Activated T-cell treated with anti-CD3 and anti-CD28 coated beads, Interleukin-2, amount 50 U/mL, for 4 hours (primary cell): ENCODE results near the gene ARMC8. TPM values are rescaled to one million over a fixed set of nuclear protein-coding genes. Genes with fewer than 3 reads are reported as not detected.

ENCODE experiments used
- ATAC-seq, 2 donors: fragments of 200-7000 bp; cut with Tn5 transposase; one replicate each; pipeline ENCODE4 v1.10.0; 2021
- DNase-seq: peaks from one replicate; pipeline ENCODE4 v3.0.0-alpha.2; 2020
- H3K27me3 Mint-ChIP-seq: one replicate; pipeline ENCODE4 v1.8.0; 2021; ENCODE audit warnings: low read depth, mixed read lengths
- H3K36me3 Mint-ChIP-seq: one replicate; pipeline ENCODE4 v1.8.0; 2022; ENCODE audit warnings: mixed read lengths; ENCODE audit not compliant: insufficient read depth
- H3K4me1 Mint-ChIP-seq: one replicate; pipeline ENCODE4 v1.8.0; 2021; ENCODE audit warnings: low read depth, mixed read lengths
- H3K4me3 Mint-ChIP-seq: one replicate; pipeline ENCODE4 v1.8.0; 2021; ENCODE audit warnings: mild to moderate bottlenecking, moderate library complexity, mixed read lengths
- H3K9me3 Mint-ChIP-seq: one replicate; pipeline ENCODE4 v1.8.0; 2021; ENCODE audit warnings: mixed read lengths
- total RNA-seq, 3 donors: library from RNA; stranded (reverse); gene quantifications; one replicate each; pipeline ENCODE4 v1.2.1, GENCODE V29; 2021

The ARMC8 gene
- total RNA-seq, 3 donors from 2014 or later: 51.4 to 54.6 (median 52.4) TPM

GRCh38 chr3:138186221-138186620 is 880 bp upstream of the ARMC8 start:
- Mint-ChIP-seq H3K27me3 (peaks cover 11% of the 10 kb centered on the region), H3K9me3 (no peaks in the 10 kb centered on the region), H3K4me3 (peak overlapping the region; percentile 97), H3K36me3 (peaks cover 8% of the 10 kb centered on the region), H3K4me1 (peaks cover 31% of the 10 kb centered on the region)
- DNase-seq (no peak), ATAC-seq (no peak)

- H3K4me1 Mint-ChIP-seq: peaks cover 37% of the 10 kb centered on the region
These were observed 252 bp upstream of the ARMC8 start for GRCh38 chr3:138186803-138187295.

GRCh38 chr3:138188013-138188730 is 1.1 kb downstream of the ARMC8 start:
- ATAC-seq (peak in 1 of 2 donors; percentile 11), DNase-seq (no peak)
- no peaks in the 10 kb centered on the region for H3K9me3 Mint-ChIP-seq
- H3K4me3 Mint-ChIP-seq: peak overlapping the region; percentile 97
- H3K4me1 Mint-ChIP-seq: peaks cover 37% of the 10 kb centered on the region
- H3K36me3 Mint-ChIP-seq: peaks cover 13% of the 10 kb centered on the region
- peaks cover 11% of the 10 kb centered on the region for H3K27me3 Mint-ChIP-seq

More at GRCh38 chr3:138186803-138187295, 252 bp upstream of the ARMC8 start:
- Mint-ChIP-seq H3K36me3 (peaks cover 13% of the 10 kb centered on the region), H3K9me3 (no peaks in the 10 kb centered on the region), H3K4me3 (peak overlapping the region; percentile 97), H3K27me3 (peaks cover 11% of the 10 kb centered on the region)
- peak; percentile 95 for ATAC-seq
- peak; percentile 84 for DNase-seq

- no peaks in the 10 kb centered on the region for H3K27me3 Mint-ChIP-seq
- ATAC-seq: no peak
These were observed 8.4 kb downstream of the ARMC8 start for GRCh38 chr3:138195481-138195880.

GRCh38 chr3:138196023-138196422 is 8.9 kb downstream of the ARMC8 start:
- peaks cover 39% of the 10 kb centered on the region for H3K4me1 Mint-ChIP-seq
- DNase-seq (no peak), ATAC-seq (no peak)
- no peak overlapping the region for H3K4me3 Mint-ChIP-seq
- no peaks in the 10 kb centered on the region for H3K27me3 Mint-ChIP-seq
- no peaks in the 10 kb centered on the region for H3K9me3 Mint-ChIP-seq
- peaks cover 18% of the 10 kb centered on the region for H3K36me3 Mint-ChIP-seq

More at GRCh38 chr3:138195481-138195880, 8.4 kb downstream of the ARMC8 start:
- Mint-ChIP-seq H3K36me3 (peaks cover 21% of the 10 kb centered on the region), H3K4me1 (peaks cover 44% of the 10 kb centered on the region), H3K4me3 (no peak overlapping the region), H3K9me3 (no peaks in the 10 kb centered on the region)
- no peak for DNase-seq

GRCh38 chr3:138197058-138197457 is 10.0 kb downstream of the ARMC8 start:
- peaks cover 18% of the 10 kb centered on the region for H3K36me3 Mint-ChIP-seq
- peaks cover 39% of the 10 kb centered on the region for H3K4me1 Mint-ChIP-seq
- no peaks in the 10 kb centered on the region for H3K9me3 Mint-ChIP-seq
- ATAC-seq: no peak
- H3K4me3 Mint-ChIP-seq: no peak overlapping the region
- DNase-seq: no peak
- H3K27me3 Mint-ChIP-seq: no peaks in the 10 kb centered on the region

GRCh38 chr3:138197524-138197923 is 10.4 kb downstream of the ARMC8 start:
- no peaks in the 10 kb centered on the region for H3K9me3 Mint-ChIP-seq
- H3K4me3 Mint-ChIP-seq: no peak overlapping the region
- no peak for DNase-seq
- no peaks in the 10 kb centered on the region for H3K27me3 Mint-ChIP-seq
- ATAC-seq: no peak
- peaks cover 19% of the 10 kb centered on the region for H3K36me3 Mint-ChIP-seq
- peaks cover 43% of the 10 kb centered on the region for H3K4me1 Mint-ChIP-seq

- H3K27me3 Mint-ChIP-seq: no peaks in the 10 kb centered on the region
- H3K4me3 Mint-ChIP-seq: no peak overlapping the region
- H3K36me3 Mint-ChIP-seq: peaks cover 26% of the 10 kb centered on the region
- DNase-seq (no peak), ATAC-seq (no peak)
- no peaks in the 10 kb centered on the region for H3K9me3 Mint-ChIP-seq
- H3K4me1 Mint-ChIP-seq: peaks cover 64% of the 10 kb centered on the region
These were observed 12.8 kb downstream of the ARMC8 start for GRCh38 chr3:138199851-138200250.

GRCh38 chr3:138200424-138200823 is 13.3 kb downstream of the ARMC8 start:
- ATAC-seq (no peak), DNase-seq (no peak)
- H3K4me3 Mint-ChIP-seq: no peak overlapping the region
- no peaks in the 10 kb centered on the region for H3K27me3 Mint-ChIP-seq
- peaks cover 28% of the 10 kb centered on the region for H3K36me3 Mint-ChIP-seq
- H3K9me3 Mint-ChIP-seq: no peaks in the 10 kb centered on the region
- H3K4me1 Mint-ChIP-seq: peaks cover 66% of the 10 kb centered on the region

GRCh38 chr3:138202945-138203701 is 16.0 kb downstream of the ARMC8 start:
- peaks cover 29% of the 10 kb centered on the region for H3K36me3 Mint-ChIP-seq
- no peaks in the 10 kb centered on the region for H3K9me3 Mint-ChIP-seq
- no peaks in the 10 kb centered on the region for H3K27me3 Mint-ChIP-seq
- DNase-seq: no peak
- peaks cover 62% of the 10 kb centered on the region for H3K4me1 Mint-ChIP-seq
- ATAC-seq: peak; percentile 18 to 43
- no peak overlapping the region for H3K4me3 Mint-ChIP-seq

GRCh38 chr3:138203938-138204337 is 16.8 kb downstream of the ARMC8 start:
- H3K4me1 Mint-ChIP-seq: peaks cover 61% of the 10 kb centered on the region
- no peak for ATAC-seq

GRCh38 chr3:138205527-138205926 is 18.4 kb downstream of the ARMC8 start:
- ATAC-seq: no peak
- H3K4me1 Mint-ChIP-seq: peaks cover 48% of the 10 kb centered on the region
- peaks cover 36% of the 10 kb centered on the region for H3K36me3 Mint-ChIP-seq
- H3K4me3 Mint-ChIP-seq: no peak overlapping the region
- DNase-seq: no peak
- no peaks in the 10 kb centered on the region for H3K9me3 Mint-ChIP-seq
- no peaks in the 10 kb centered on the region for H3K27me3 Mint-ChIP-seq

More at GRCh38 chr3:138203938-138204337, 16.8 kb downstream of the ARMC8 start:
- Mint-ChIP-seq H3K4me3 (no peak overlapping the region), H3K36me3 (peaks cover 31% of the 10 kb centered on the region), H3K9me3 (no peaks in the 10 kb centered on the region), H3K27me3 (no peaks in the 10 kb centered on the region)
- no peak for DNase-seq

GRCh38 chr3:138206196-138206595 is 19.1 kb downstream of the ARMC8 start:
- no peak overlapping the region for H3K4me3 Mint-ChIP-seq
- H3K4me1 Mint-ChIP-seq: peaks cover 48% of the 10 kb centered on the region
- H3K36me3 Mint-ChIP-seq: peaks cover 36% of the 10 kb centered on the region
- H3K9me3 Mint-ChIP-seq: no peaks in the 10 kb centered on the region
- no peaks in the 10 kb centered on the region for H3K27me3 Mint-ChIP-seq
- no peak for ATAC-seq
- DNase-seq: no peak

GRCh38 chr3:138210528-138210927 is 23.4 kb downstream of the ARMC8 start:
- no peak for DNase-seq
- Mint-ChIP-seq H3K4me3 (no peak overlapping the region), H3K9me3 (no peaks in the 10 kb centered on the region), H3K4me1 (peaks cover 17% of the 10 kb centered on the region), H3K27me3 (no peaks in the 10 kb centered on the region), H3K36me3 (peaks cover 36% of the 10 kb centered on the region)
- no peak for ATAC-seq
